ENCODE data around the gene DHRS7B. TPM values are rescaled to one million over a fixed set of nuclear protein-coding genes. Genes with fewer than 3 reads are reported as not detected.

Gene DHRS7B
- total RNA-seq, 2 donors from 2014 or later, result 30.5 to 44.5 TPM

GRCh38 chr17:21170809-21171208, 44.0 kb downstream of the DHRS7B start:
- no peak overlapping the region for H3K27ac ChIP-seq
- no peak overlapping the region for H3K4me3 ChIP-seq
- TF ChIP-seq CTCF (IDR thresholded peaks at IDR 0.05), result no peak
- no peaks in the 10 kb centered on the region for H3K36me3 ChIP-seq
- no peak for DNase-seq (ENCODE audit: low spot score)
- no peak for ATAC-seq (ENCODE audit: insufficient number of reproducible peaks, low FRiP score, low read depth)
- H3K9me3 ChIP-seq, result no peaks in the 10 kb centered on the region
- no peaks in the 10 kb centered on the region for H3K27me3 ChIP-seq (replicated peaks; ENCODE audit: insufficient read depth)
- H3K4me1 ChIP-seq (ENCODE audit: control insufficient read depth in 1 of 2, low read depth in 2 of 2), result peaks cover 33 to 64% of the 10 kb centered on the region in 2 donors

DNA sequence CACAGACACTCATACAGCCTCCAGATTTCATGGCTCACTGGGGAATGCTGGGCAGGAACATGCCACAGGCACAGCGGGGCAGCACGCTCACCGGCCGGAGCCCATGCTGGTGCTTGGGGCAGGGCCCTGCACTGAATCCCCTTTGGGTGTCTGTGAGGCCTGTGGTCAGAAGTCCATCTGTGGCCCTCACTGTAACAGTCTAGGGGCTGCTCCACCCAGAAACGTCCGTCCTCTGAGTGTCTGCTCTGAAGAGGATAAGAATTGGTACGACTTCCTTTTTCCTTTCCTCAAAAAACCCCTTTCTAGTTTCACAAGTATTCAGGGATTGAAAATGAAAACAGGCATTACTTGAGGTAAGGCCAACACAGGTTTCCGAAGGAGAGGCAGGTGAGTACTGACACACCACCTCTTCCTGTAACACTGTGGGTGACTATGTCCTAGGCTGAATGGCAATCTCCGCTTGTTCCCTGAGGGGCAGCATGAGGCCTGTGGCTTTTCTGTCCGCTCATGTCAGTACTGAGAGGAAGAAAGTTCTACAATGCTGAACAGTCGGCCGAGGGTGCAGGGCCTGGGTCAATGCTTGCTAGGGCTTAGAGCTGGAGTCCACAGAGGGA, 44.7 kb downstream of the DHRS7B start:
- Histone ChIP-seq H3K9me3 (no peaks in the 10 kb centered on the region), H3K4me1 (ENCODE audit: control insufficient read depth in 1 of 2, low read depth in 2 of 2) (peaks cover 27 to 58% of the 10 kb centered on the region in 2 donors)
- DNase-seq (ENCODE audit: low spot score), result no peak

GRCh38 chr17:21171970-21172510, 45.3 kb downstream of the DHRS7B start:
- Histone ChIP-seq H3K4me3 (no peak overlapping the region), H3K27ac (no peak overlapping the region), H3K4me1 (ENCODE audit: control insufficient read depth in 1 of 2, low read depth in 2 of 2) (peaks cover 20 to 52% of the 10 kb centered on the region in 2 donors), H3K36me3 (no peaks in the 10 kb centered on the region), H3K27me3 (replicated peaks; ENCODE audit: insufficient read depth) (no peaks in the 10 kb centered on the region), H3K9me3 (no peaks in the 10 kb centered on the region)
- DNase-seq (ENCODE audit: low spot score) (no peak), ATAC-seq (ENCODE audit: insufficient number of reproducible peaks, low FRiP score, low read depth) (no peak)
- no peak for TF ChIP-seq CTCF (IDR thresholded peaks at IDR 0.05)

More for the DNA sequence above, 44.7 kb downstream of the DHRS7B start:
- Histone ChIP-seq H3K27me3 (replicated peaks; ENCODE audit: insufficient read depth) (no peaks in the 10 kb centered on the region), H3K4me3 (no peak overlapping the region), H3K36me3 (no peaks in the 10 kb centered on the region), H3K27ac (no peak overlapping the region)
- no peak for ATAC-seq (ENCODE audit: insufficient number of reproducible peaks, low FRiP score, low read depth)
- no peak for TF ChIP-seq CTCF (IDR thresholded peaks at IDR 0.05)

DNA sequence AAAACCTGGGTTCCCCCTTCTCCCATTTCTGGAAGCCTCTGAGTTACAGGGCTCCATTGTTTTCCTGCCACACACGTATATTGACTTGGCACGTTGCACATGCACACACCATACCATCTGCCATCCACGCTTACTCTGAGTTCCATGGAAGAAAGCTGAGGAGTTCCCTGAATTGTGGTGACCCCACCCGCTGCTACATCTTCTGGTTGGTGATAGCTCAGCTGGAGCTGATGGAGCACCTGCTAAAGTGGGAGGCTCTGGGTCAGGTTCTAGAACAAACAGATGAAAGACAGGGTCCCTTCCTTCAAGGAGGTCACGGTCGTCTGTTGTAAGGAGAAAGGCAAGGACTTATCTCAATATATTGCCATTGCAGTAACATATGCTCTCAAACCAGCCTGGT, 46.1 kb downstream of the DHRS7B start:
- H3K4me1 ChIP-seq (ENCODE audit: control insufficient read depth in 1 of 2, low read depth in 2 of 2), result peaks cover 14 to 44% of the 10 kb centered on the region in 2 donors
- ATAC-seq (ENCODE audit: insufficient number of reproducible peaks, low FRiP score, low read depth) (no peak), DNase-seq (ENCODE audit: low spot score) (no peak)
- no peaks in the 10 kb centered on the region for H3K27me3 ChIP-seq (replicated peaks; ENCODE audit: insufficient read depth)
- TF ChIP-seq CTCF (IDR thresholded peaks at IDR 0.05), result no peak
- H3K27ac ChIP-seq, result no peak overlapping the region
- no peaks in the 10 kb centered on the region for H3K9me3 ChIP-seq
- no peak overlapping the region for H3K4me3 ChIP-seq
- H3K36me3 ChIP-seq, result no peaks in the 10 kb centered on the region

DNA sequence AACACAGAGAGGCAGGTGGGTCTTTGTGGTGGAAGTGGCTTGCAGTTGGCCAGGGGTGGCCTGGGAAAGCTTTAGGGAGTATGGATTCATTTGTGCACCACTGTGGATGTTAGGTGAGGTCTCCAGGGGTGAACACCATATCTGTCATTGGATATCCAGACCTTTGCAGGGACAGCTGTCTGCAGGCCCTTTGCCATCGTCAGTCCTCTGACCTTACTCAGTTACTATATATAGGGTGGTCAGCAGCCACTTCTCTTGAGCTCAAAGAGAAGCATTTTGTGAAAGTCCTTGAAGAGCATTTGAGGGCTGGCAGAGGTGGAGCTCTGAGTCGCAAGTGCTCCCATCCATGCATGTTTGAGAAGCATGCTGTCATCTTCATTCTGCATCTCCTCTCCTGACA, 46.8 kb downstream of the DHRS7B start:
- no peak for TF ChIP-seq CTCF (IDR thresholded peaks at IDR 0.05)
- no peak for ATAC-seq (ENCODE audit: insufficient number of reproducible peaks, low FRiP score, low read depth)
- Histone ChIP-seq H3K9me3 (no peaks in the 10 kb centered on the region), H3K27ac (peak overlapping the region in 1 of 2 donors; percentile 37), H3K4me1 (ENCODE audit: control insufficient read depth in 1 of 2, low read depth in 2 of 2) (peaks cover 8 to 37% of the 10 kb centered on the region in 2 donors), H3K4me3 (no peak overlapping the region), H3K36me3 (no peaks in the 10 kb centered on the region), H3K27me3 (replicated peaks; ENCODE audit: insufficient read depth) (no peaks in the 10 kb centered on the region)
- DNase-seq (ENCODE audit: low spot score), result no peak

All from thoracic aorta (tissue), 2 donors.